ENCODE data around the gene ENPP7.
A peak's percentile ranks its signal among the peaks of the same experiment; 100 is the strongest.

The ENPP7 gene

DNA sequence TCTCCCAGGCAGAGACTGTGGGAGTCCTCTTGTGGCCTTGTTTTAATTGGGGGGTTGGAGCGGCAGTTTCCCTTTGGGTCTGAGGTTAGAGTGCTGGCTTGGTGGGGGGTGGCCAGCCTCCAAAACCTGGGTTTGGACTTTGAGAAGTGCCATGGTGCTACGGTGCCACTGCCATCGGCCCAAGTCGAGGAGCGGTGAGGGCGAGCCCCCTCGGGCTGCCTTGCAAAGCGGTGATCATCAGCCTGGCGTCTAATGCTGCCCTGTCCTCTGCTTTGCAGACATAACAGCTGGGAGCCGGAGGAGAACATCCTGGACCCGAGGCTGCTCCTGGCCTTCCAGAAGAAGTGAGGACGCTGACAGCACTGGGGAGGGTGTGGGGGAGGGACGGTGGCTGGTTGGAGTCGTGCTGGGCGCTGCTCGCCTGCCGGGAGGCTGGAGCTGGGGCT lies 48.4 kb downstream of the ENPP7 start:
- DNase-seq: peak; percentile 31

DNA sequence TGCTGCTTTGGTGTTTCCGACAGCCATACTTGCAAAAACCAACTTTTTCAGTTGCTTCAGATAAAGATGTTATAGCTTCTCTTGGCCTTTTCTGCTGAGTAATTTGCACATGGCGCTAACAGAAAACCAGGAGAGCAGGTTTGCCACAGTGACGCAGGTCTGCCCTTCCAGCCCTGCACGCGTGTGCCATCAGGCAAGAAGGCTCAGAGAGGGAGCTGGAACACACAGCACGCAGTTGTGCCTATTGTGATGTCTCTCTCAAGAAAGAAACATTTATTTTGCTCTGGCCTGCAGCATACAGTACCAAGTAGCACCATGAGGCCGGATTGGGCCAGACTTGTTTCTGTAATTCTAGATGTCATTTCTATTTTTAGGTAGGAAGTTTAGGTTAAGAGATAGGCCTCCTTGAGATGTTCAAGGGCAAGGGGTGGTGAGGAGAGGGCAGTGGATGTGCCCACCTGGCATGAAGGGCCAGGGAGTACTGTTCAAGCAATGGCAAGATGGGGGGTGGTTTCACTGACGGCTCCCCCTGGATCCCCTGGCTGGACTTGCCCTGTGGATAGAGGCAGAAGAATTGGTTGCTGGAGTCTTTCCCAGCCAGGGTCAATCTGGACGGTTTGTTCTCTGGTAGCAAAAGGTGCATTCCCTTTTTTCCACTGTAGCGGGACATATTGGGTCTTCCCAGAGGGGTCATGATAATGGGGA lies 49.1 kb downstream of the ENPP7 start:
- no peak for DNase-seq

DNA sequence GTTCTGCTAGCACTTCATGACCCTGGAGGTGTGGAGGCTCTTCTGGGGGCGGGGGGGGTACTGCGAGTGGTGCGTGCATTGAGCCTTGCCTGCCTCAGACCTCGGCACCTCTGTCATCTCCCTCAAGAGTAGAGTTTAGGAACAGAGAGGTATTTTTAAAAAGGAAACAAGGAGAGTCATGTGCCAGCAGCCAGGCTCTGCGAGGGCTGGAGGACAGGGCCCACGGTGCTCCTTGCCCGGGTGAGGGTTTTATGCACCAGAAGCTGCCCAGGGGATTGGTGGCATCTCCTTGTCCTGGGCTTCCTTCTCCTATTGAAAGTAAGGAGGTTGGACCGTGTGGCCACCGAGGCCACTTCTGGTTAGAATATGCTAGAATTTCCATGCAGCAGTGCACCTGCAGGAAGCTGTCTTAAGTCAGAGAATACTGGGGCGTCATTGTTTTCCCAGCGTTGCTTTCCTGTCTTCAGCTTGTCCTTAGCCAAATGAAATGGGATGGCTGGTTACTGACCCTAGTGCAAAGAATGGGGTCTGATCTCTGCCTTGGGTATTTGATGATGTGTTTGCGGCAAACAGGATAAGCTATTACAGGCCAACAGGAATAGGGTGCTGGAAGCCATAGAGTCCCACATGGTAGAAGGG lies 50.4 kb downstream of the ENPP7 start:
- DNase-seq: no peak

DNA sequence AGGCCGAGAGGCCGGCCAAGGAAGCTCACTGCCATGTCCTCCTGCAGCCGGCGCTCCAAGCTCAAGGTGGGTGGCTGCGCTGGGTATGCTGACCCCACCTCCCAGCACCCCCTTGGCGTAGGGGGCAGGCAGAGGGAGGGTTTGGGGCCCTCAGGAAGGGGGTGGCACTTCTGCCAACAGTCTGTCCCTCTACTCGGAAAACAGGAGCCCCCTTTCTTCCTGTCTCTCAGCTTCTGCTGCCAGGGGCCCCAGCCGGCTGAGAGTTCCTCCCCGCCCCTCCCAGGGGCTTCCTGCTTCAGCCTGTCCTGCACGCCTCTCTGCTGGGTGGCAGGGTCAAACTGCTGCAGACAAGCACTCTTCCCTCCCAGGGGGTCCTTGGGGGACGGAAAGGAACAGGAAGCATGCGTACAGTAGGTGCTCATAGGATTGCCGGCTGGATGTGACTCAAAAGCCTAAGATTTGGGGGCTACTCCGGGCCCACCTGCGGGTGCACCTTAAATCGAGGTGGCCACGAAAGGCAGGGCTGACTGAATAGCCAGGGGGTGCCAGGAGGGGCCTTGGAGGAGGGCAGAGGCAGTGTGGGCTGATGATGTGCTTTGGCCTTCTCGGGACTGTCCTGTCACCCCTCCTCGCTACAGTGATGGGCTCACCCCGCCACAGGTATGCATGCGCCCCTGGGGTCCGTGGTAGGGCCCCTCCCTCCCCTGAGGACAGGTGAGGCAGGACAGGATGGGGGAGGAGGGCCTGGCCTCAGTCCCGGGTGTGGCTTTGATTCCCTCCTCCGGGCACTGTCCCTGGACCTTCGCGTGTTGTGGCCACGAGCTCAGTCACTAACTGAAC lies 51.2 kb downstream of the ENPP7 start:
- DNase-seq: no peak

DNA sequence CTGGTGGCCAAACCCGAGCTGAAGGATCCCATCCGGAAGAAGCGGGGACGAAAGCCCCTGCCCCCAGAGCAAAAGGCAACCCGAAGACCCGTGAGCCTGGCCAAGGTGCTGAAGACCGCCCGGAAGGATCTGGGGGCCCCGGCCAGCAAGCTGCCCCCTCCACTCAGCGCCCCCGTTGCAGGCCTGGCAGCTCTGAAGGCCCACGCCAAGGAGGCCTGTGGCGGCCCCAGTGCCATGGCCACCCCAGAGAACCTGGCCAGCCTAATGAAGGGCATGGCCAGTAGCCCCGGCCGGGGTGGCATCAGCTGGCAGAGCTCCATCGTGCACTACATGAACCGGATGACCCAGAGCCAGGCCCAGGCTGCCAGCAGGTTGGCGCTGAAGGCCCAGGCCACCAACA lies 53.1 kb downstream of the ENPP7 start:
- DNase-seq: no peak

DNA sequence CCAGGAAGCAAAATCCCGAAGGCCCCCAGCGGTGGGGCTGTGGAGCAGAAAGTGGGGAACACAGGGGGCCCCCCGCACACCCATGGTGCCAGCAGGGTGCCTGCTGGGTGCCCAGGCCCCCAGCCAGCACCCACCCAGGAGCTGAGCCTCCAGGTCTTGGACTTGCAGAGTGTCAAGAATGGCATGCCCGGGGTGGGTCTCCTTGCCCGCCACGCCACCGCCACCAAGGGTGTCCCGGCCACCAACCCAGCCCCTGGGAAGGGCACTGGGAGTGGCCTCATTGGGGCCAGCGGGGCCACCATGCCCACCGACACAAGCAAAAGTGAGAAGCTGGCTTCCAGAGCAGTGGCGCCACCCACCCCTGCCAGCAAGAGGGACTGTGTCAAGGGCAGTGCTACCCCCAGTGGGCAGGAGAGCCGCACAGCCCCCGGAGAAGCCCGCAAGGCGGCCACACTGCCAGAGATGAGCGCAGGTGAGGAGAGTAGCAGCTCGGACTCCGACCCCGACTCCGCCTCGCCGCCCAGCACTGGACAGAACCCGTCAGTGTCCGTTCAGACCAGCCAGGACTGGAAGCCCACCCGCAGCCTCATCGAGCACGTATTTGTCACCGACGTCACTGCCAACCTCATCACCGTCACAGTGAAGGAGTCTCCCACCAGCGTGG lies 53.7 kb downstream of the ENPP7 start:
- no peak for DNase-seq

DNA sequence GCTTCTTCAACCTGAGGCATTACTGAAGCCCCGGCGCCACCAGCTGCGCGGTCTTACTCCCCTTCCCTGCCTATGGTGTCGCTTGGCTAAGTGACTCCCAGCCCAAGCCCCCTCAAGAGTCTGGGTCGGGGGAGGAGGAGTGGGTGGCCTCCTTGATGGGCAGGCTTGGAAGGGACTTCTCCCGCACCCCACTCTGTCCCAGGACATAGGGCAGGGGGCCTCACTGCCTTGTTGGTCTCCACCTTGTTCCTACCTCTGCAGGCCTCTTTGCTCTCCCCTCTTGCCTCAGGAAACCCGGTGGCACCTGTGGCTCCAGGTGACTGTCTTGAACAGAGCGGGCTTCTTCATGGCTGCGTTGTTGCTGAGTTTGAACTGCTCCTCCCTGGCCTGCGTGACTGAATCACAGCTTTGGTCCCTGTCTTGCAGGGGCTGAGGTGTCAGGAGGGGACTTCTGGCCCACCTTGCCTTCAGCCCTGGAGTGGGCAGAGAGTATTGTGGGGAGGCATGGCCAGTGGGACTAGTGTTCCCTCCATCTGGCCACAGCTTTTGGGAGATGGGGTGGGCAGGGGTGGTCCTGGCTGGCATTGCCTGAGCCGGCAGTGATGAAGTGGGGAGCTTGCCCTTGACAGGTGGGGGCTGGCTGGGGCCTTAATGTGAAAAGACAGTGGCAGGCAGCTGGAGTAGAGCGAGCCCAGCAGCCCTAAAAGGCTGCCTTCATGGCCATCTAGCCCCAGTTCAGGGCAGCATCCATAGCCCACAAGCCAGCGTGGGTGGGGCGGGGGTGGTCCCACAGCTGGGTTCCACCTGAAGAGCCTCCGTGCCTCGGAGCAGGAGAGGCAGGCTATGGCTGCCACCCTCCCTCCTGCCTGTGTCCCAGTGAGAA lies 54.5 kb downstream of the ENPP7 start:
- DNase-seq: no peak

DNA sequence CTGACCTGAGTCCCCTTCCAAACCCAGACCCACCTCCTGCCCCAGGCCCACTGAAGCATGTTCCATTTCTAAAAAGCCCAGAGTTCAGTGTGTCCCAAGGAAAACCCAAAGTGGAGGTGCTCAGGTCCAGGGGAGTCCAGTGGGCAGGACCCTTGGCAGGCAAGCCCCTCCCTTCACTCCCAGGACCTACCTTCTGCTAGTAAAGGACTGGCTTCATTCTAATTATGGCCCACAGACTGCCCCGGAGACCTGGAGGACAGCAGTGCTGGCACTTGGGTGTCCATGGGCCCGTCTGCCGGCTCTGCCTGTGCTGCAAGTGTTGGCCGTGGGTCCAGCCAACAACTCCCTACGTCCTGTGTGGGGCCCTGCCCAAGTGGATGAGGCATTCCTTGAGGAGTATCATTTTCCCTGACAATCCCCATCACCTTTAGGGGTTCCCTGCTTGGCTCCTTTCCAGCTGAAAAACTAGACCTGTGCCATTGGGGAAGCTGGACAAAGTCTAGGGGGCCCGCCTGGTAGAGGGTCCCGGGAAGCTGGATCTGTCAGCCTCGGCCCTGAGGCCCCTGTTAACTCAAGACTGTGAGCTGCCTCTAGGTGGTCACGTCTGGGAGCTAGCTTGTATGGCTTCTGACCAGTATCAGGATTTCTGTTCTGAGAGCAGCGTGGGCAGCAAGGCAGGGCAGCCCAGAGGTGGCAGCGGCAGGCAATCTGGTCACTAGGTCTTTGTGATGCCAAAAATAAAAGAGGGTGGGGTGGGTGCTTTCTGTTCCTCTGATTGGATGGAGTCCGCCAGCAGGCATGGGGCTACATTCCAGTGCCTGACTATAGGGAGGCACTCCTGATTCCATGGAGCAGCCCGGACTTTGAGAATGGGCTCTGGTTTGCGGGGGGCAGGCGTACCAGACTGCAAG lies 55.4 kb downstream of the ENPP7 start:
- DNase-seq: no peak

DNA sequence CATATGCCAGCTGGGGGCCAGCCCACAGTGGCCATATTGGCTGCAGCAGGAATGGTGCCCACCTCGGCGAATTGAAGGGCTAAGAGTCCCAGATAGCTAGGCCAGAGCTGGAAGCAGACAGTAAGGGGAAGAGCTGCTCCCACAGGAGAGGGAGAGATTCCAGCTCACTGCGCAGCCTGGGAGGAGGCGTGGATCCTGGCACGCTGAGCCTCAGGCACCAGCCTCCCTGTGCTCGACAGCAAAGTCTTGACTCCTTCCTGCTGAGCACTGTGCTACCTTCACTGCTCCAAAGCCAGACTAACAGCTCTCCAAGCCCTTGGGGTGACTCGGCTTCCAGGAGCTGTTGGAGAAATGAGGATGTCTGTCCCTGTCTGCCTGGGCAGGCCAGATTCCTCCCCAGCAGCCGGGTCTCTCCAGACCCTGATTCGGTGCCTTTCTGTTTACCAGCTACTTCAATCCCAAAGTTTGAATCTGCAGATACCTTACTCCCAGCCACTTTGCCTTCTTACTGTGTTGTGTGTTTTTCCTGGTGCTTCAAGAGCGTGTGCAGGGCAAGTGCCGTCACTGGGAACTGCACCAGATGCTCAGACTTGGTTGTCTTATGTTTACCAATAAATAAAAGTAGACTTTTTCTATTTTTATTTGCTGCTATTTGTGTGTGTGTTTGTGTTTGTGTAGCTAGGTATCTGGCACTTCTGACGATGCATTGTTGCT lies 56.3 kb downstream of the ENPP7 start:
- no peak for DNase-seq

DNA sequence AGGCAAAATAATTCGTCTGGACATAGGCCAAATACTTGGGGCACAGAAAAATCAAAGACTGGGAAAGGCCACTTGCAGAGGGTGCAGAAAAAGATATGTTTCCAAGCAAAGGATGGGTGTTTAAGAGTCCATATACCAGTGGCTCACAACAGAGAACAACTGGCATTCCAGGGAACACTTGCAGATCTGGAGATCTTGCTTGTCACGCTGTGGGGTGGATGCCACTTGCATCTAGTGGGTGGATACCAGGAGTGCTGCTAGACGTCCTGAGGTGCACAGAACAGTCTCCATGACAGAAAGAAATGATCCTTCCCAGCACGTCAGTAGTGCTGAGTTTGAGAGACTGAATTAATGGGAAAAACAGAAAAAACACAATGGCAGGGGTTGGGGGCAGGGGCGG lies 57.7 kb downstream of the ENPP7 start:
- DNase-seq: no peak

DNA sequence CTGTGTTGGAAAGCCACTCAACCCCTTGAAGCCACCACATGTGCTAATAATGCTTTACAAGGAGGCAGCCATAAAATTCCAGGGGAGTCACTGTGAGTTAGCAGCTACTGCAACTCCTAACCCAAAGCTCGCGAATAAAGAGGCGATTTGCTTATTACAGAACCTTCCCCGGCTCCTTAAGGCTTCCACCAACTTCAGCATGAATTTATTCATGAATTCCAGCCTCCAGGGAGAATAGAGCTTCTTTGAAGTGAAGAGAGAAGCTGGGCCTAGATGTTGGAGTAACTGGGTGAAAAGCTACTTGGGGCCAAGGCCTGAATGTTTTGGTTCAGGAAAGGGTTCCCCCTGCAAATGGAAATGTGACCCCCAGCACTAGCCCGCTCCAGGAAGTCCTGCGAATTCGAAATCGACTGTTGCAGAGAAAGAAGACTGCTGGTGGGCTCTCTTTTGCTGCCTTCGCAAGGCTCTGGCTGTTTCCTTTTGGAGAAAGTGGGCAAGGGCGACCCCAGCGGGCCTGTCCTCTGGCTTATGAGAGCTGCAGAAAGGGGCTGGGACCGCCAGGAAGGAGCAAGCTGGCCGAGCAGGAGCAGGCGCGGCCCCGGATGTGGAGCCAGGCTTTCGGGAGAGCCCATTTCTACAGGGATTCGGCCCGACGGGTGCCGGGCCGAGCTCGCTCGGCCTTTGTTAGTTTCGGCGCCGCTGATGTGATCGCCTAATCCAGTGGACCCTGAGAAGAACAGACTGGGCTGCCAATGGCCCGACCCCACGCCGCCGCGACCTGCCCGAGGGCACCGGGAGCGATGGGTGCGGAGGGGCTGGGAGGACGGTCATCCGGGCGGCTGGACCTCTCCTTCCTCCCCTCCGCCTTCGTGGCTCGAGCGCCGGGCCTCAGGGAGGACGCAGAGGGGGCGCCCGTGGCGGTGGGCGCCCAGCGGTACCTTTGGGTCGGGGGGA lies 58.5 kb downstream of the ENPP7 start:
- no peak for DNase-seq

DNA sequence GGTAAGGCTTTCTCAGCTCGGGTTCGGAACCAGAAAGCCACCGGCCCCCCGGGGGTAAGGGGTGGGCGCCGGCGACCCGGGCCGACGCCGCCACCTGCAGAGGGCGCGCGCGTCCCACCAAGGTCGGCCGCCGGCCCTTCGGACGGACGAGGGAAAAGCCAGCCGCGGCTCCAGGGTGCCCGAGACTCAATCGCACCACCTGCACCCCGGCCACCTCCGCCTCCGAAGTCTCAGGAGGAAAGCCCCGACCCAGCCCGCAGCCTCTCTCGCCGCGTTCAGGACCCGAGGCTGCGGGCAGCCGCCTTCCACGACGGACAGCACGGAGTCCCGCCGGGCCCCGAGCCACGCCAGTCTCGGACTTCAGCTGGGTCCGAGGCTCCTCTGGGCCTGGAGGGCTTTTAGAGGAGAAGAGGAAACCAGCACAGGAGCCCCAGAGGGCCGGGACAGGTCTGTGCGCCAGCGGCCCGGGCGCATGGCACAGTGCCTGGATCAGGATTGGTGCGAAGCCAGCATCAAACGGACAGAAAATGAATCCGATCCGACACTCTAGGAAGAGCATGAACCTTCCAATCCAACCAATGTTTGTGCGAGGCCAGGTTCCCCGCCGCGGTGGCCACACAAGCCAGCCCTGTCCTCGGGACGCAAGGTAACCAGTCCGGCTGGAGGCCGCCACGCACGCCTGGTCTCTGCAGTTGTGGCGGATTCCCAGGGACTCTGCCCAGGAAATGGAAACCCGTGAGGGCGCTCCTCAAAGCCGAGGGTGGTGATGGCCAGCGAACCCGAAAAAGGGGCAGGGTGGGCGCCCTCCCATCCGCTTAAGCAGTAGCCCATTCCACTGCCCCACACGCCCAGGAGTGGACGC lies 59.4 kb downstream of the ENPP7 start:
- DNase-seq: peak; percentile 59

DNA sequence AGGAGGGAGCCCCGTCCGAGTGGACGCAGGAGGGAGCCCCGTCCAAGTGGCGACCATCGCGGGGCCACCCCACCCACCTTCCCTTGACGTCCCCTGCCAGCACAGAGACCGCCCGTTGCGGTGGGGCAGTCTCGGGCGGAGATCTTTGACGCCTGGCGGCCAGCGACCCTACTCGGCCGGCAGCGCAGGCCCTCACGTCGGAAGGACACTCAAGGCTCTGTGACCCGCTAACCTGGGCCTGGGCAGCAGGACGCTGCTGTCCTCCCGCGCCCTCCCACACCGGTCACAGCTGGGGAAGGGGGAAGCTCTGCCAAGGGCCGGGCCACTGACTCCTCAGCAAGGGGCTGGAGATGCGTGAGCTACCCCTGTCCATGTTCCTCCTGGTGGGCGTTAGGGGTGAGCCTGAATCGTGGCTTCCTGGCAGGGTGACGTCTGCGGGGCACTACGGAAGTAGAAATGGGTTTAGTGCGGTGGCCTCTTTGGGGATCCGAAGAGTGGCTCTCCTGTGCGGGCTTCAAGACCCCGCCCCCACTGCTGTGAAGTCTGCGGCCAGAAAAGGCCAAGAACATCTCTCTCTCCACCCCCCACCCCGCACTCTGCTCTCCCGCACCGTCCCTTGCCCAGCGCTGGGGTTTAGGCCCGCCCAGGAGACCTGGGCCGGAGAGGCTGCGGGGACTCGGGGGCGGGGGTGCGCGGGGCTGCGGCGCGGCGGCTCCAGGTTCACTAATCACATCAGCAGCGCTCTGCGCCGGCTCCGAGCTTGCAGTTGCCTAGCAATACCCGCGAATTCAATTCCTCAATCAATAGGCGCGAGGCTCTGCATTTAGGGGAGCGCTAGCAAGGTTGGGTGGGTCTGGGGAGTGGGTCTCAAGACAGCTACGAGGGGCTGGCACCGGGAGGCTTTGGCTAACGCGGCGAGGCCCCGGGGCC lies 60.3 kb downstream of the ENPP7 start:
- no peak for DNase-seq

DNA sequence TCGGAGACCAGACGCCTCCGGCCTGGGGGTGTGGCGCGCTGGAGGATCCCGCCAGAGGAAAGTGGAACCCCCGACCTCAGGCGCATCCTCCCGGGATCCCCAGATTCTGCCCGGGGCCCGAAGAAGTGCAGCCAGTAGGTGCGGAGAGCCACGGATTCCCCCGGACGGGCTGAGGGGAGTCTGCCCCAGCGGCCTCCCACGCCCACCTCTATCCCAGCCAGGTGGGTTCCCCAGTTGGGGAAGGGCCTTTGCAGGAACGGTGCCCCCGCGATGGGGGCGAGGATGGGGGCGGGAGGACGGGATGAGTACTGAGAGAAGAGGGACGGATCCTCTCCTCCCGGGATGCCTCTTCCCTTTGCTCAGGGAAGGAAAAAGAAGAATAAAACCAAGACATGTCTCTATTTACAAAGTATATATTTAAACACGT lies 61.0 kb downstream of the ENPP7 start:
- DNase-seq: no peak

Measured in OCI-M1 (cell line).